Measurements from ENCODE around the gene GPC5. TPM values are rescaled to one million over a fixed set of nuclear protein-coding genes. Genes with fewer than 3 reads are reported as not detected.

GPC5 gene
- polyA plus RNA-seq, 4 donors: 0.18 to 0.86 TPM; not detected in 2

GRCh38 chr13:92384410-92384809 lies 986.0 kb downstream of the GPC5 start:
- DNase-seq (no peak), FAIRE-seq (no peak)
- Histone ChIP-seq H3K4me1 (ENCODE audit: control insufficient read depth in 3 of 3, insufficient read depth in 2 of 3, low read depth in 1 of 3, low read length in 2 of 3) (no peaks in the 10 kb centered on the region), H3K27me3 (ENCODE audit: control insufficient read depth in 3 of 3, insufficient read depth in 3 of 3, low read length in 3 of 3) (no peaks in the 10 kb centered on the region), H3K4me3 (ENCODE audit: low read depth in 1 of 3, low read length in 3 of 3) (no peak overlapping the region), H3K36me3 (ENCODE audit: control insufficient read depth in 3 of 3, insufficient read depth in 2 of 3, low read depth in 1 of 3, low read length in 3 of 3) (no peaks in the 10 kb centered on the region), H3K27ac (ENCODE audit: low read depth in 1 of 3, low read length in 2 of 3) (no peak overlapping the region), H3K9me3 (ENCODE audit: control insufficient read depth in 2 of 2, insufficient read depth in 1 of 2, low read depth in 1 of 2, low read length in 1 of 2) (peaks cover 0 to 3% of the 10 kb centered on the region in 2 donors)
- 75 to 83% (median 82%) methylated on average over 5 of the region's 5 CpGs for WGBS, 3 donors

GRCh38 chr13:92387245-92387644 lies 988.8 kb downstream of the GPC5 start:
- no peaks in the 10 kb centered on the region for H3K9me3 ChIP-seq (ENCODE audit: control insufficient read depth in 2 of 2, insufficient read depth in 1 of 2, low read depth in 1 of 2, low read length in 1 of 2)
- no peak for FAIRE-seq
- no peaks in the 10 kb centered on the region for H3K4me1 ChIP-seq (ENCODE audit: control insufficient read depth in 3 of 3, insufficient read depth in 2 of 3, low read depth in 1 of 3, low read length in 2 of 3)
- H3K27ac ChIP-seq (ENCODE audit: low read depth in 1 of 3, low read length in 2 of 3): no peak overlapping the region
- DNase-seq: no peak
- H3K36me3 ChIP-seq (ENCODE audit: control insufficient read depth in 3 of 3, insufficient read depth in 2 of 3, low read depth in 1 of 3, low read length in 3 of 3): no peaks in the 10 kb centered on the region
- no peaks in the 10 kb centered on the region for H3K27me3 ChIP-seq (ENCODE audit: control insufficient read depth in 3 of 3, insufficient read depth in 3 of 3, low read length in 3 of 3)
- no peak overlapping the region for H3K4me3 ChIP-seq (ENCODE audit: low read depth in 1 of 3, low read length in 3 of 3)
- WGBS, 3 donors: 80 to 85% (median 84%) methylated on average over 8 of the region's 8 CpGs

- Histone ChIP-seq H3K9me3 (ENCODE audit: control insufficient read depth in 2 of 2, insufficient read depth in 1 of 2, low read depth in 1 of 2, low read length in 1 of 2) (peaks cover 0 to 3% of the 10 kb centered on the region in 2 donors), H3K27me3 (ENCODE audit: control insufficient read depth in 3 of 3, insufficient read depth in 3 of 3, low read length in 3 of 3) (no peaks in the 10 kb centered on the region), H3K4me1 (ENCODE audit: control insufficient read depth in 3 of 3, insufficient read depth in 2 of 3, low read depth in 1 of 3, low read length in 2 of 3) (no peaks in the 10 kb centered on the region), H3K36me3 (ENCODE audit: control insufficient read depth in 3 of 3, insufficient read depth in 2 of 3, low read depth in 1 of 3, low read length in 3 of 3) (no peaks in the 10 kb centered on the region), H3K4me3 (ENCODE audit: low read depth in 1 of 3, low read length in 3 of 3) (no peak overlapping the region), H3K27ac (ENCODE audit: low read depth in 1 of 3, low read length in 2 of 3) (no peak overlapping the region)
- WGBS, 3 donors: 10 to 40% (median 33%) methylated on average over 4 of the region's 4 CpGs
- no peak for FAIRE-seq
- peak in 1 of 2 donors; percentile 50 for DNase-seq
Measured at GRCh38 chr13:92390217-92390616, 991.8 kb downstream of the GPC5 start.

GRCh38 chr13:92403606-92404005 lies 1005.2 kb downstream of the GPC5 start:
- no peaks in the 10 kb centered on the region for H3K9me3 ChIP-seq (ENCODE audit: control insufficient read depth in 2 of 2, insufficient read depth in 1 of 2, low read depth in 1 of 2, low read length in 1 of 2)
- no peaks in the 10 kb centered on the region for H3K4me1 ChIP-seq (ENCODE audit: control insufficient read depth in 3 of 3, insufficient read depth in 2 of 3, low read depth in 1 of 3, low read length in 2 of 3)
- no peak for DNase-seq
- H3K36me3 ChIP-seq (ENCODE audit: control insufficient read depth in 3 of 3, insufficient read depth in 2 of 3, low read depth in 1 of 3, low read length in 3 of 3): no peaks in the 10 kb centered on the region
- H3K27me3 ChIP-seq (ENCODE audit: control insufficient read depth in 3 of 3, insufficient read depth in 3 of 3, low read length in 3 of 3): no peaks in the 10 kb centered on the region
- no peak overlapping the region for H3K27ac ChIP-seq (ENCODE audit: low read depth in 1 of 3, low read length in 2 of 3)
- H3K4me3 ChIP-seq (ENCODE audit: low read depth in 1 of 3, low read length in 3 of 3): no peak overlapping the region
- 87 to 91% (median 89%) methylated on average over 3 of the region's 3 CpGs for whole genome bisulfite sequencing, 3 donors
- peak; percentile 51 for FAIRE-seq

- H3K27me3 ChIP-seq (ENCODE audit: control insufficient read depth in 3 of 3, insufficient read depth in 3 of 3, low read length in 3 of 3): no peaks in the 10 kb centered on the region
- WGBS, 3 donors: 89 to 91% (median 90%) methylated on average over 7 of the region's 7 CpGs
- FAIRE-seq: no peak
Measured at GRCh38 chr13:92407858-92408257, 1009.4 kb downstream of the GPC5 start.

GRCh38 chr13:92412481-92412880 lies 1014.1 kb downstream of the GPC5 start:
- Histone ChIP-seq H3K36me3 (ENCODE audit: control insufficient read depth in 3 of 3, insufficient read depth in 2 of 3, low read depth in 1 of 3, low read length in 3 of 3) (no peaks in the 10 kb centered on the region), H3K4me3 (ENCODE audit: low read depth in 1 of 3, low read length in 3 of 3) (no peak overlapping the region), H3K9me3 (ENCODE audit: control insufficient read depth in 2 of 2, insufficient read depth in 1 of 2, low read depth in 1 of 2, low read length in 1 of 2) (peaks cover 0 to 4% of the 10 kb centered on the region in 2 donors), H3K27me3 (ENCODE audit: control insufficient read depth in 3 of 3, insufficient read depth in 3 of 3, low read length in 3 of 3) (no peaks in the 10 kb centered on the region), H3K27ac (ENCODE audit: low read depth in 1 of 3, low read length in 2 of 3) (no peak overlapping the region), H3K4me1 (ENCODE audit: control insufficient read depth in 3 of 3, insufficient read depth in 2 of 3, low read depth in 1 of 3, low read length in 2 of 3) (no peaks in the 10 kb centered on the region)
- DNase-seq: no peak
- FAIRE-seq: no peak
- 72 to 83% (median 83%) methylated on average over 3 of the region's 3 CpGs for WGBS, 3 donors

More at GRCh38 chr13:92407858-92408257, 1009.4 kb downstream of the GPC5 start:
- Histone ChIP-seq H3K4me3 (ENCODE audit: low read depth in 1 of 3, low read length in 3 of 3) (no peak overlapping the region), H3K27ac (ENCODE audit: low read depth in 1 of 3, low read length in 2 of 3) (no peak overlapping the region), H3K9me3 (ENCODE audit: control insufficient read depth in 2 of 2, insufficient read depth in 1 of 2, low read depth in 1 of 2, low read length in 1 of 2) (no peaks in the 10 kb centered on the region), H3K4me1 (ENCODE audit: control insufficient read depth in 3 of 3, insufficient read depth in 2 of 3, low read depth in 1 of 3, low read length in 2 of 3) (no peaks in the 10 kb centered on the region), H3K36me3 (ENCODE audit: control insufficient read depth in 3 of 3, insufficient read depth in 2 of 3, low read depth in 1 of 3, low read length in 3 of 3) (no peaks in the 10 kb centered on the region)
- no peak for DNase-seq

GRCh38 chr13:92412996-92413395 lies 1014.6 kb downstream of the GPC5 start:
- FAIRE-seq: no peak
- Histone ChIP-seq H3K4me3 (ENCODE audit: low read depth in 1 of 3, low read length in 3 of 3) (no peak overlapping the region), H3K4me1 (ENCODE audit: control insufficient read depth in 3 of 3, insufficient read depth in 2 of 3, low read depth in 1 of 3, low read length in 2 of 3) (no peaks in the 10 kb centered on the region), H3K27me3 (ENCODE audit: control insufficient read depth in 3 of 3, insufficient read depth in 3 of 3, low read length in 3 of 3) (no peaks in the 10 kb centered on the region), H3K9me3 (ENCODE audit: control insufficient read depth in 2 of 2, insufficient read depth in 1 of 2, low read depth in 1 of 2, low read length in 1 of 2) (peaks cover 0 to 4% of the 10 kb centered on the region in 2 donors), H3K36me3 (ENCODE audit: control insufficient read depth in 3 of 3, insufficient read depth in 2 of 3, low read depth in 1 of 3, low read length in 3 of 3) (no peaks in the 10 kb centered on the region), H3K27ac (ENCODE audit: low read depth in 1 of 3, low read length in 2 of 3) (no peak overlapping the region)
- WGBS, 3 donors: 62 to 85% (median 83%) methylated on average over 1 of the region's 1 CpG
- DNase-seq: no peak

- no peak for FAIRE-seq
- H3K27me3 ChIP-seq (ENCODE audit: control insufficient read depth in 3 of 3, insufficient read depth in 3 of 3, low read length in 3 of 3): no peaks in the 10 kb centered on the region
- DNase-seq: no peak
- no peak overlapping the region for H3K27ac ChIP-seq (ENCODE audit: low read depth in 1 of 3, low read length in 2 of 3)
- H3K9me3 ChIP-seq (ENCODE audit: control insufficient read depth in 2 of 2, insufficient read depth in 1 of 2, low read depth in 1 of 2, low read length in 1 of 2): peaks cover 0 to 4% of the 10 kb centered on the region in 2 donors
- no peaks in the 10 kb centered on the region for H3K36me3 ChIP-seq (ENCODE audit: control insufficient read depth in 3 of 3, insufficient read depth in 2 of 3, low read depth in 1 of 3, low read length in 3 of 3)
- WGBS, 3 donors: 44 to 55% (median 54%) methylated on average over 3 of the region's 3 CpGs
- no peak overlapping the region for H3K4me3 ChIP-seq (ENCODE audit: low read depth in 1 of 3, low read length in 3 of 3)
- no peaks in the 10 kb centered on the region for H3K4me1 ChIP-seq (ENCODE audit: control insufficient read depth in 3 of 3, insufficient read depth in 2 of 3, low read depth in 1 of 3, low read length in 2 of 3)
Measured at GRCh38 chr13:92413452-92413851, 1015.0 kb downstream of the GPC5 start.

GRCh38 chr13:92414851-92415250 lies 1016.4 kb downstream of the GPC5 start:
- no peak for FAIRE-seq
- Histone ChIP-seq H3K27me3 (ENCODE audit: control insufficient read depth in 3 of 3, insufficient read depth in 3 of 3, low read length in 3 of 3) (no peaks in the 10 kb centered on the region), H3K4me1 (ENCODE audit: control insufficient read depth in 3 of 3, insufficient read depth in 2 of 3, low read depth in 1 of 3, low read length in 2 of 3) (no peaks in the 10 kb centered on the region), H3K27ac (ENCODE audit: low read depth in 1 of 3, low read length in 2 of 3) (no peak overlapping the region), H3K36me3 (ENCODE audit: control insufficient read depth in 3 of 3, insufficient read depth in 2 of 3, low read depth in 1 of 3, low read length in 3 of 3) (no peaks in the 10 kb centered on the region), H3K9me3 (ENCODE audit: control insufficient read depth in 2 of 2, insufficient read depth in 1 of 2, low read depth in 1 of 2, low read length in 1 of 2) (peaks cover 0 to 4% of the 10 kb centered on the region in 2 donors), H3K4me3 (ENCODE audit: low read depth in 1 of 3, low read length in 3 of 3) (no peak overlapping the region)
- 75 to 88% (median 79%) methylated on average over 4 of the region's 4 CpGs for WGBS, 3 donors
- no peak for DNase-seq

Data from small intestine (tissue), 7 donors.